Thoracic aorta (tissue), 2 donors: Measurements from ENCODE around the gene ATP6V0C. TPM values are rescaled to one million over a fixed set of nuclear protein-coding genes. Genes with fewer than 3 reads are reported as not detected.

Source experiments
- ATAC-seq: fragments of 150-250 bp; one replicate; pipeline ENCODE4 v1.8.0; 2017; ENCODE audit warnings: low read depth; ENCODE audit not compliant: insufficient number of reproducible peaks, low FRiP score
- DNase-seq: peaks from one replicate; pipeline ENCODE4 v3.0.0-alpha.2; 2020; ENCODE audit warnings: low spot score
- H3K27ac ChIP-seq, 2 donors: fragments of 200-600 bp; sonication (generic); 1 replicate in 1 of 2; 2 replicates in 1 of 2; pipeline ENCODE4 v1.5.1; 2016; ENCODE audit warnings: mild to moderate bottlenecking in 2 of 2, moderate library complexity in 2 of 2
- H3K27me3 ChIP-seq: fragments of 200-600 bp; sonication (generic); replicated peaks from 2 replicates; pipeline ENCODE4 v1.6.0; 2016; ENCODE audit warnings: mild to moderate bottlenecking; ENCODE audit not compliant: insufficient read depth
- H3K36me3 ChIP-seq: fragments of 200-600 bp; sonication (generic); one replicate; pipeline ENCODE4 v1.5.1; 2016
- H3K4me1 ChIP-seq, 2 donors: fragments of 200-600 bp; sonication (generic); 1 replicate in 1 of 2; 2 replicates in 1 of 2; pipeline versions ENCODE4 v1.5.1 to v1.6.0; 2016; ENCODE audit warnings: low read depth in 2 of 2, mild to moderate bottlenecking in 1 of 2; ENCODE audit not compliant: control insufficient read depth in 1 of 2
- H3K4me3 ChIP-seq: fragments of 200-600 bp; sonication (generic); 2 replicates; pipeline ENCODE4 v1.5.1; 2016; ENCODE audit warnings: mild to moderate bottlenecking
- H3K9me3 ChIP-seq: fragments of 200-600 bp; sonication (generic); 2 replicates; pipeline ENCODE4 v1.5.1; 2016
- CTCF ChIP-seq: fragments of 200-600 bp; sonication (generic); IDR thresholded peaks from one replicate; pipeline ENCODE4 v1.5.1; 2019; ENCODE audit warnings: antibody characterized with exemption
- total RNA-seq, 2 donors: library from RNA; depleted of rRNA; stranded (reverse); fragments of >200 nt; gene quantifications; one replicate each; pipeline versions ENCODE4 v1.1.0 to v1.2.3, GENCODE V29; 2016

The ATP6V0C gene
- total RNA-seq, 2 donors from 2014 or later: 42.5 to 51.3 TPM

GRCh38 chr16:2523801-2524231, 10.1 kb downstream of the ATP6V0C start:
- H3K4me1 ChIP-seq: peaks cover 17 to 21% of the 10 kb centered on the region in 2 donors
- no peak for TF ChIP-seq CTCF
- H3K36me3 ChIP-seq: peaks cover 24% of the 10 kb centered on the region
- no peaks in the 10 kb centered on the region for H3K9me3 ChIP-seq
- H3K4me3 ChIP-seq: no peak overlapping the region
- ATAC-seq: no peak
- H3K27ac ChIP-seq: no peak overlapping the region
- DNase-seq: no peak
- no peaks in the 10 kb centered on the region for H3K27me3 ChIP-seq

GRCh38 chr16:2524339-2524938, 10.7 kb downstream of the ATP6V0C start:
- no peak for TF ChIP-seq CTCF
- no peaks in the 10 kb centered on the region for H3K27me3 ChIP-seq
- no peak for ATAC-seq
- peaks cover 30% of the 10 kb centered on the region for H3K36me3 ChIP-seq
- no peak for DNase-seq
- H3K27ac ChIP-seq: no peak overlapping the region
- no peaks in the 10 kb centered on the region for H3K9me3 ChIP-seq
- no peak overlapping the region for H3K4me3 ChIP-seq
- peaks cover 11 to 15% of the 10 kb centered on the region in 2 donors for H3K4me1 ChIP-seq

- H3K4me3 ChIP-seq: no peak overlapping the region
- TF ChIP-seq CTCF: no peak
- H3K27me3 ChIP-seq: no peaks in the 10 kb centered on the region
- DNase-seq: no peak
- H3K36me3 ChIP-seq: peaks cover 32% of the 10 kb centered on the region
- H3K9me3 ChIP-seq: no peaks in the 10 kb centered on the region
- no peak for ATAC-seq
- H3K27ac ChIP-seq: no peak overlapping the region
- peaks cover 6 to 11% of the 10 kb centered on the region in 2 donors for H3K4me1 ChIP-seq
These were observed 12.4 kb downstream of the ATP6V0C start for GRCh38 chr16:2526135-2526534.

GRCh38 chr16:2527071-2527783, 13.5 kb downstream of the ATP6V0C start:
- Histone ChIP-seq H3K4me1 (peaks cover 6 to 11% of the 10 kb centered on the region in 2 donors), H3K27ac (no peak overlapping the region), H3K4me3 (no peak overlapping the region), H3K36me3 (peaks cover 32% of the 10 kb centered on the region), H3K27me3 (no peaks in the 10 kb centered on the region), H3K9me3 (no peaks in the 10 kb centered on the region)
- TF ChIP-seq CTCF: no peak
- ATAC-seq (no peak), DNase-seq (no peak)

- Histone ChIP-seq H3K36me3 (peaks cover 32% of the 10 kb centered on the region), H3K4me1 (peaks cover 6 to 14% of the 10 kb centered on the region in 2 donors), H3K27ac (no peak overlapping the region), H3K4me3 (no peak overlapping the region), H3K9me3 (no peaks in the 10 kb centered on the region), H3K27me3 (no peaks in the 10 kb centered on the region)
- no peak for DNase-seq
- ATAC-seq: no peak
- TF ChIP-seq CTCF: no peak
These were observed 14.0 kb downstream of the ATP6V0C start for GRCh38 chr16:2527784-2528100.
